H9 (cell line): ENCODE results near the gene ZNF804A. TPM values are rescaled to one million over a fixed set of nuclear protein-coding genes. Genes with fewer than 3 reads are reported as not detected.
A peak's percentile ranks its signal among the peaks of the same experiment; 100 is the strongest.

ENCODE experiments used
- DNase-seq: peaks from one replicate; pipeline ENCODE4 v3.0.0-alpha.2; 2017
- H2AFZ ChIP-seq: one replicate; pipeline ENCODE4 v1.6.1; 2013; ENCODE audit warnings: mild to moderate bottlenecking, low read length, control low read depth, moderate library complexity
- H2AK5ac ChIP-seq: 2 replicates; pipeline ENCODE4 v1.6.1; 2013; ENCODE audit warnings: low read length, control low read depth, mixed read lengths; ENCODE audit not compliant: insufficient read length
- H2BK120ac ChIP-seq: one replicate; pipeline ENCODE4 v1.6.1; 2013; ENCODE audit warnings: low read depth, mild to moderate bottlenecking, low read length, control low read depth, inconsistent platforms; ENCODE audit not compliant: poor library complexity, severe bottlenecking
- H2BK12ac ChIP-seq: 2 replicates; pipeline ENCODE4 v1.6.1; 2013; ENCODE audit warnings: low read length, control low read depth, mixed read lengths, low read depth; ENCODE audit not compliant: insufficient read length
- H2BK15ac ChIP-seq: 2 replicates; pipeline ENCODE4 v1.6.1; 2013; ENCODE audit warnings: low read depth, low read length, control low read depth
- H2BK20ac ChIP-seq: one replicate; pipeline ENCODE4 v1.6.1; 2013; ENCODE audit warnings: low read depth, mild to moderate bottlenecking, low read length, control low read depth, inconsistent platforms; ENCODE audit not compliant: poor library complexity, severe bottlenecking
- H2BK5ac ChIP-seq: 2 replicates; pipeline ENCODE4 v1.6.1; 2013; ENCODE audit warnings: low read length, control low read depth, mixed read lengths; ENCODE audit not compliant: insufficient read length
- H3K14ac ChIP-seq: 2 replicates; pipeline ENCODE4 v1.6.1; 2013; ENCODE audit warnings: low read length, control low read depth; ENCODE audit not compliant: insufficient read depth
- H3K18ac ChIP-seq: 2 replicates; pipeline ENCODE4 v1.6.1; 2013; ENCODE audit warnings: low read depth, mild to moderate bottlenecking, mixed read lengths, low read length, control low read depth; ENCODE audit not compliant: insufficient read length
- H3K23ac ChIP-seq: 2 replicates; pipeline ENCODE4 v1.6.1; 2013; ENCODE audit warnings: low read length, control low read depth, mixed read lengths, low read depth; ENCODE audit not compliant: insufficient read length
- H3K23me2 ChIP-seq: 2 replicates; pipeline ENCODE4 v1.6.1; 2013; ENCODE audit warnings: low read depth, mild to moderate bottlenecking, mixed read lengths, low read length, control low read depth; ENCODE audit not compliant: insufficient read length, poor library complexity, severe bottlenecking
- H3K27ac ChIP-seq: 2 replicates; pipeline ENCODE4 v1.5.1; 2013; ENCODE audit warnings: low read length, control low read depth, mixed read lengths, low read depth; ENCODE audit not compliant: insufficient read length
- H3K27me3 ChIP-seq: 2 replicates; pipeline ENCODE4 v1.6.1; 2013; ENCODE audit warnings: low read length, control low read depth, inconsistent platforms; ENCODE audit not compliant: insufficient read depth
- H3K4ac ChIP-seq: 2 replicates; pipeline ENCODE4 v1.6.1; 2013; ENCODE audit warnings: low read depth, mild to moderate bottlenecking, control low read depth, inconsistent platforms, low read length, moderate library complexity
- H3K4me1 ChIP-seq: 2 replicates; pipeline ENCODE4 v1.6.1; 2013; ENCODE audit warnings: low read length, control low read depth, inconsistent platforms; ENCODE audit not compliant: insufficient read depth
- H3K4me2 ChIP-seq: 2 replicates; pipeline ENCODE4 v1.6.1; 2013; ENCODE audit warnings: low read length, control low read depth, mixed read lengths; ENCODE audit not compliant: insufficient read length, insufficient read depth
- H3K56ac ChIP-seq: 2 replicates; pipeline ENCODE4 v1.6.1; 2013; ENCODE audit warnings: low read depth, mild to moderate bottlenecking, mixed read lengths, low read length, control low read depth; ENCODE audit not compliant: insufficient read length
- H3K79me1 ChIP-seq: 2 replicates; pipeline ENCODE4 v1.6.1; 2013; ENCODE audit warnings: low read depth, mild to moderate bottlenecking, moderate library complexity, low read length, control low read depth, inconsistent platforms; ENCODE audit not compliant: insufficient read depth, poor library complexity, severe bottlenecking
- H3K79me2 ChIP-seq: 2 replicates; pipeline ENCODE4 v1.6.1; 2013; ENCODE audit warnings: low read length, control low read depth, inconsistent platforms; ENCODE audit not compliant: insufficient read depth
- H3K9ac ChIP-seq: 2 replicates; pipeline ENCODE4 v1.6.1; 2013; ENCODE audit warnings: low read length, control low read depth, mixed read lengths; ENCODE audit not compliant: insufficient read length; ENCODE audit errors: extremely low read depth
- H3K9me3 ChIP-seq: one replicate; pipeline ENCODE4 v1.6.1; 2013; ENCODE audit warnings: low read depth, low read length, inconsistent platforms; ENCODE audit not compliant: control insufficient read depth
- H3T11ph ChIP-seq: one replicate; pipeline ENCODE4 v1.6.1; 2013; ENCODE audit warnings: mild to moderate bottlenecking, low read length, control low read depth, inconsistent platforms
- H4K20me1 ChIP-seq: one replicate; pipeline ENCODE4 v1.6.1; 2013; ENCODE audit not compliant: control insufficient read depth, insufficient read length, insufficient read depth
- H4K5ac ChIP-seq: 2 replicates; pipeline ENCODE4 v1.6.1; 2013; ENCODE audit warnings: low read depth, mild to moderate bottlenecking, mixed read lengths, low read length, control low read depth; ENCODE audit not compliant: insufficient read length
- H4K8ac ChIP-seq: replicated peaks from 2 replicates; pipeline ENCODE4 v1.6.1; 2013; ENCODE audit warnings: low read length, control low read depth, mixed read lengths, low read depth; ENCODE audit not compliant: insufficient read length
- H4K91ac ChIP-seq: 2 replicates; pipeline ENCODE4 v1.6.1; 2013; ENCODE audit warnings: low read depth, mild to moderate bottlenecking, moderate library complexity, mixed read lengths, low read length, control low read depth; ENCODE audit not compliant: insufficient read length
- H3K27ac Mint-ChIP-seq, 3 experiments: 2 replicates in 2 of 3; 3 replicates in 1 of 3; pipeline ENCODE4 v1.8.0; 2020 to 2021; ENCODE audit warnings: mixed read lengths in 3 of 3, mild to moderate bottlenecking in 1 of 3, moderate library complexity in 1 of 3
- H3K27me3 Mint-ChIP-seq: 2 replicates; pipeline ENCODE4 v1.8.0; 2021; ENCODE audit warnings: low read depth, mild to moderate bottlenecking, moderate library complexity, mixed read lengths
- H3K36me3 Mint-ChIP-seq, 3 experiments: 2 replicates in 2 of 3; 3 replicates in 1 of 3; pipeline ENCODE4 v1.8.0; 2020 to 2021; ENCODE audit warnings: low read depth in 3 of 3, mixed read lengths in 3 of 3; ENCODE audit not compliant: insufficient read depth in 1 of 3
- H3K4me1 Mint-ChIP-seq, 2 experiments: 2 replicates each; pipeline ENCODE4 v1.8.0; 2020; ENCODE audit warnings: mixed read lengths in 2 of 2
- H3K4me3 Mint-ChIP-seq, 2 experiments: 2 replicates in 1 of 2; 3 replicates in 1 of 2; pipeline ENCODE4 v1.8.0; 2020 to 2021; ENCODE audit warnings: mild to moderate bottlenecking in 2 of 2, mixed read lengths in 2 of 2, moderate library complexity in 1 of 2
- H3K9me3 Mint-ChIP-seq, 2 experiments: 2 replicates in 1 of 2; 3 replicates in 1 of 2; pipeline ENCODE4 v1.8.0; 2020; ENCODE audit warnings: mild to moderate bottlenecking in 2 of 2, mixed read lengths in 2 of 2, moderate library complexity in 1 of 2
- CTCF ChIP-seq: fragments of 200-600 bp; sonication (generic); conservative IDR thresholded peaks from 3 replicates; pipeline ENCODE4 v1.8.0; 2021; ENCODE audit warnings: antibody characterized with exemption, mild to moderate bottlenecking
- total RNA-seq: library from RNA; stranded (reverse); gene quantifications from 2 replicates; pipeline ENCODE4 v1.2.1, GENCODE V29; 2021

The ZNF804A gene
- total RNA-seq, 1 experiment from 2014 or later: not detected

- Histone ChIP-seq H2AK5ac (no peak overlapping the region), H2AFZ (no peak overlapping the region), H3K18ac (no peak overlapping the region), H3K9ac (no peak overlapping the region), H3K4me1 (no peaks in the 10 kb centered on the region), H3K4ac (no peak overlapping the region), H3K56ac (no peak overlapping the region), H4K5ac (no peak overlapping the region), H3K4me2 (no peak overlapping the region), H4K20me1 (no peaks in the 10 kb centered on the region), H2BK20ac (no peak overlapping the region), H3K79me1 (no peaks in the 10 kb centered on the region), H2BK15ac (no peak overlapping the region), H3K23ac (no peak overlapping the region), H3K79me2 (no peaks in the 10 kb centered on the region), H3K14ac (no peak overlapping the region), H2BK12ac (no peak overlapping the region), H3K27me3 (no peaks in the 10 kb centered on the region), H3K9me3 (no peaks in the 10 kb centered on the region), H4K91ac (no peak overlapping the region), H2BK5ac (no peak overlapping the region), H3K23me2 (no peaks in the 10 kb centered on the region), H2BK120ac (no peak overlapping the region), H3T11ph (no peak overlapping the region), H3K27ac (no peak overlapping the region), H4K8ac (no peak overlapping the region)
- H3K27me3 Mint-ChIP-seq: no peaks in the 10 kb centered on the region
- no peak overlapping the region for H3K4me3 Mint-ChIP-seq
- DNase-seq: no peak
- TF ChIP-seq CTCF: no peak
- H3K27ac Mint-ChIP-seq: peak overlapping the region in 1 of 3 experiments; percentile 21; a peak in 3 of 7 replicates
- no peaks in the 10 kb centered on the region for H3K9me3 Mint-ChIP-seq
- no peaks in the 10 kb centered on the region for H3K36me3 Mint-ChIP-seq
- H3K4me1 Mint-ChIP-seq: peaks cover 7 to 11% of the 10 kb centered on the region in 2 experiments
Measured at GRCh38 chr2:184835398-184835715, 237.0 kb downstream of the ZNF804A start.
